ENCODE measurements around the gene YKT6. TPM values are rescaled to one million over a fixed set of nuclear protein-coding genes. Genes with fewer than 3 reads are reported as not detected.

The YKT6 gene
- total and polyA plus RNA-seq, 2 donors (not counting 3 experiments of a cell fraction or from before 2014, with no cell fraction given): 117 to 120 TPM

DNA sequence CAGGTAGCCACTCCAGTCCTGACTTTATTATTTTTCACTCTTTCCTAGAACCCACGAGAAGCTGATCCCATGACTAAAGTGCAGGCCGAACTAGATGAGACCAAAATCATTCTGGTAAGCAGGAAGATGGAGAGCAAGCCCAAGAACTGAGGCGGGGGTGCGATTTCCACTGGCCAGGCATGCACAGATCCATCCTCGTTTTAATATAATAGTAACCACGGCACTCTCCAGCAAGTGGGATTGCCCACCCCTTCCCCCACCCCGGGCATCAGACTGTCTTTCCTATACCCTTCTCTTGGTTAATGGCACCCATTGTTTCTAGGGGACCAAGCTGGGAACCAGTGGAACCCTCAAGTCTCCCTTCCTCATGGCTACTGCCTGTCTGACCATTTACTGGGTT, 7.3 kb downstream of the YKT6 start:
- no TSS peak for BruUV-seq (replicated peaks)
- H3K36me3 ChIP-seq (ENCODE audit: control insufficient read depth in 2 of 2, extremely low read depth in 1 of 2, insufficient read depth in 2 of 2, low read length in 2 of 2): peaks cover 29 to 65% of the 10 kb centered on the region in 2 experiments
- peaks cover 23% of the 10 kb centered on the region for H3K79me2 ChIP-seq (ENCODE audit: control insufficient read depth, insufficient read depth, low read length)
- dilution Hi-C loops (cut with MboI; ENCODE audit: extremely low pct_ligation_motif_present, low sequenced_read_pairs) (no loop called here), intact Hi-C loops (cut with micrococcal nuclease) (no loop called here)
- H3K9me1 ChIP-seq (replicated peaks; ENCODE audit: control insufficient read depth, extremely low read depth, insufficient read depth, low read length): no peaks in the 10 kb centered on the region
- H3K9ac ChIP-seq (replicated peaks; ENCODE audit: extremely low read depth, insufficient read depth, low read length): no peak overlapping the region
- H3K9me3 ChIP-seq (replicated peaks; ENCODE audit: control insufficient read depth, insufficient read depth, low read length): no peaks in the 10 kb centered on the region
- CTCF ChIA-PET: interaction anchor here (1.3 kb wide), 1 partner anchor 135 kb away, joined by 3 read pairs; no protein-coding TSS in a partner anchor
- TF ChIP-seq MAX (IDR thresholded peaks at IDR 0.05; ENCODE audit: insufficient read depth, insufficient read length): no peak
- TF ChIP-seq POLR2AphosphoS5 (IDR thresholded peaks at IDR 0.05; ENCODE audit: insufficient read depth, low read depth, low read length): no peak
- no peak for TF ChIP-seq EZH2 (IDR thresholded peaks at IDR 0.05; ENCODE audit: borderline replicate concordance, low read depth, low read length, severe bottlenecking)
- TF ChIP-seq JUN (IDR thresholded peaks at IDR 0.05; ENCODE audit: borderline replicate concordance, insufficient read depth, insufficient read length, low read depth): no peak
- no peak for TF ChIP-seq CTCF (IDR thresholded peaks at IDR 0.05; ENCODE audit: extremely low read depth in 1 of 2, insufficient read depth in 1 of 2, low read depth in 1 of 2, low read length in 2 of 2)
- TF ChIP-seq GATA2 (IDR thresholded peaks at IDR 0.05; ENCODE audit: insufficient read depth, insufficient read length, low read depth, low read length): no peak
- no peak for TF ChIP-seq MYC (IDR thresholded peaks at IDR 0.05; ENCODE audit: low read depth, low read length)
- TF ChIP-seq FOS (IDR thresholded peaks at IDR 0.05; ENCODE audit: borderline replicate concordance, insufficient read depth, low read length): no peak
- TF ChIP-seq POLR2A (IDR thresholded peaks at IDR 0.05; ENCODE audit: low read depth, low read length): no peak
- H3K4me2 ChIP-seq (ENCODE audit: insufficient read depth, low read length): no peak overlapping the region
- no peak overlapping the region for H3K4me3 ChIP-seq (replicated peaks in 1 of 3; ENCODE audit: insufficient read depth in 1 of 3, low read depth in 1 of 3, low read length in 3 of 3)
- H3K27ac ChIP-seq (ENCODE audit: insufficient read depth, low read depth, low read length): no peak overlapping the region
- DNase-seq (ENCODE audit: low read depth, low spot score): no peak
- no peak for FAIRE-seq
- H2AFZ ChIP-seq (ENCODE audit: low read depth, low read length): no peak overlapping the region
- H3K4me1 ChIP-seq (ENCODE audit: control insufficient read depth, extremely low read depth, insufficient read depth, low read length): no peaks in the 10 kb centered on the region
- POLR2A ChIA-PET: no interaction called here
- H3K27me3 ChIP-seq (ENCODE audit: control insufficient read depth in 2 of 2, insufficient read depth in 2 of 2, low read length in 2 of 2): no peaks in the 10 kb centered on the region
- no peaks in the 10 kb centered on the region for H4K20me1 ChIP-seq (replicated peaks; ENCODE audit: control insufficient read depth, extremely low read depth, insufficient read depth, low read length)

Data from endothelial cell of umbilical vein (primary cell).